Endothelial cell of umbilical vein (primary cell): ENCODE results near the gene TMF1.
A peak's percentile ranks its signal among the peaks of the same experiment; 100 is the strongest.

ENCODE experiments used
- CTCF ChIP-seq, 2 donors: IDR thresholded peaks; 1 replicate in 1 of 2; 2 replicates in 1 of 2; pipeline ENCODE4 v1.5.1; 2011; ENCODE audit warnings: low read length in 2 of 2, mild to moderate bottlenecking in 2 of 2, moderate library complexity in 2 of 2, control low read depth in 1 of 2, inconsistent platforms in 1 of 2, low read depth in 1 of 2; ENCODE audit not compliant: insufficient read depth in 1 of 2; ENCODE audit errors: extremely low read depth in 1 of 2
- EZH2 ChIP-seq: IDR thresholded peaks from 2 replicates; pipeline ENCODE4 v1.6.1; 2012; ENCODE audit warnings: borderline replicate concordance, low read depth, mild to moderate bottlenecking, moderate library complexity, low read length, inconsistent platforms; ENCODE audit not compliant: severe bottlenecking
- POLR2A ChIP-seq: IDR thresholded peaks from 2 replicates; pipeline ENCODE4 v1.6.1; 2012; ENCODE audit warnings: low read depth, mild to moderate bottlenecking, control low read depth, low read length

- TF ChIP-seq CTCF (IDR thresholded peaks at IDR 0.05; ENCODE audit: extremely low read depth in 1 of 2, insufficient read depth in 1 of 2, low read depth in 1 of 2, low read length in 2 of 2) (peak in 1 of 2 donors; percentile 14), POLR2A (no peak), EZH2 (no peak)
Observed at GRCh38 chr3:69020424-69020823, 31.7 kb downstream of the TMF1 start.
